Gastrocnemius medialis (tissue), 4 donors: ENCODE measurements around the gene ANAPC16. TPM values are rescaled to one million over a fixed set of nuclear protein-coding genes. Genes with fewer than 3 reads are reported as not detected.

ENCODE experiments used
- ATAC-seq, 2 donors: fragments of 150-250 bp; one replicate each; pipeline ENCODE4 v1.9.1; 2016
- DNase-seq, 2 donors: peaks; one replicate each; pipeline ENCODE4 v3.0.0-alpha.2; 2019
- H3K27ac ChIP-seq, 4 donors: fragments of 200-600 bp; sonication (generic); 1 replicate in 1 of 4; 2 replicates in 3 of 4; pipeline ENCODE4 v1.5.1; 2016 to 2018; ENCODE audit warnings: mild to moderate bottlenecking in 2 of 4, moderate library complexity in 1 of 4
- H3K27me3 ChIP-seq, 3 donors: fragments of 200-600 bp; sonication (generic) in 2 of 3; 1 replicate in 1 of 3; 2 replicates in 2 of 3; pipeline versions ENCODE4 v1.5.1 to v1.6.0; 2016 to 2019; ENCODE audit warnings: mild to moderate bottlenecking in 1 of 3, moderate library complexity in 1 of 3
- H3K36me3 ChIP-seq, 2 donors: fragments of 200-600 bp; sonication (generic) in 1 of 2; one replicate each; pipeline ENCODE4 v1.5.1; 2017 to 2018
- H3K4me1 ChIP-seq, 2 donors: fragments of 200-600 bp; sonication (generic) in 1 of 2; one replicate each; pipeline ENCODE4 v1.5.1; 2016 to 2017; ENCODE audit warnings: mild to moderate bottlenecking in 2 of 2
- H3K4me3 ChIP-seq, 4 donors: fragments of 200-600 bp; sonication (generic) in 3 of 4; 1 replicate in 1 of 4; 2 replicates in 3 of 4; pipeline ENCODE4 v1.5.1; 2016 to 2019; ENCODE audit warnings: mild to moderate bottlenecking in 2 of 4
- H3K9me3 ChIP-seq, 3 donors: fragments of 200-600 bp; sonication (generic) in 2 of 3; 1 replicate in 1 of 3; 2 replicates in 2 of 3; pipeline ENCODE4 v1.5.1; 2016 to 2019
- CTCF ChIP-seq, 5 experiments: fragments of 450-650 bp in 3 of 5; fragments of 200-600 bp in 2 of 5; sonication (generic) in 2 of 5; IDR thresholded peaks in 4 of 5; conservative IDR thresholded peaks in 1 of 5; 1 replicate in 4 of 5; 2 replicates in 1 of 5; pipeline ENCODE4 v1.5.1; 2016 to 2019; ENCODE audit warnings: antibody characterized with exemption in 5 of 5, mild to moderate bottlenecking in 3 of 5, moderate library complexity in 3 of 5
- POLR2A ChIP-seq, 2 donors: fragments of 450-650 bp; IDR thresholded peaks; one replicate each; pipeline ENCODE4 v1.6.1; 2017; ENCODE audit warnings: antibody characterized with exemption in 2 of 2, mild to moderate bottlenecking in 2 of 2, moderate library complexity in 2 of 2
- in situ Hi-C, 4 donors: fragments of 200-750 bp; cut with MboI; loops; one replicate each; pipeline versions ENCODE4 v1.15.0 to v1.8.0; 2017; ENCODE audit warnings: low sequenced_read_pairs in 4 of 4
- intact Hi-C: fragments of 100-400 bp; cut with DNase I; formaldehyde crosslinking; loops from one replicate; pipeline ENCODE4 v1.15.1; 2023; ENCODE audit warnings: low total_unique reads
- total RNA-seq, 4 donors: library from RNA; depleted of rRNA; stranded (reverse); fragments of >200 nt; gene quantifications; one replicate each; pipeline versions ENCODE4 v1.1.0 to v1.2.3, GENCODE V29; 2016

ANAPC16 gene
- total RNA-seq, 4 donors from 2014 or later: 70.9 to 168 (median 105) TPM

DNA sequence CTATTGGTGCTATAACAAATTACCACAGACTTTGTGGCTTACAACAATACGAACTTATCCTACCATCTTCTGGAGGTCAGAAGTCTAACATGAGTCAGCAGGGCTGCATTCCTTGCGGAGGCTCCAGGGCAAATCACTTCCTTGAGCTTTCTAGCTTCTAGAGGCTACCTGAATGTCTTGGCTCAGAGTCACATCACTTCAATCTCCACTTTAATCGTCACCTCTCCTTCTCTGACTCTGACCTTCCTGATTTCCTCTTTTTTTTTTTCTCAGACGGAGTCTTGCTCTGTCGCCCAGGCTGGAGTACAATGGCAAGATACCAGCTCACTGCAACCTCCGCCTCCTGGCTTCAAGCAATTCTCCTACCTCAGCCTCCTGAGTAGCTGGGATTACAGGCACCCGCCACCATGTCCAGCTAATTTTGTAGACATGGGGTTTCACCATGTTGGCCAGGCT, 44.6 kb upstream of the ANAPC16 start:
- ATAC-seq: no peak
- Histone ChIP-seq H3K36me3 (no peaks in the 10 kb centered on the region), H3K4me1 (peaks cover 11 to 14% of the 10 kb centered on the region in 2 donors), H3K27ac (no peak overlapping the region), H3K27me3 (no peaks in the 10 kb centered on the region), H3K9me3 (no peaks in the 10 kb centered on the region), H3K4me3 (no peak overlapping the region)
- DNase-seq: no peak
- in situ Hi-C loops (no loop called here), intact Hi-C loops (no loop called here)
- no peak for TF ChIP-seq CTCF (IDR thresholded peaks at IDR 0.05 in 4 of 5, conservative IDR thresholded peaks at IDR 0.05 in 1 of 5)
- TF ChIP-seq POLR2A (IDR thresholded peaks at IDR 0.05): no peak

GRCh38 chr10:72173262-72173618, 42.6 kb upstream of the ANAPC16 start:
- Histone ChIP-seq H3K4me1 (peaks cover 11 to 19% of the 10 kb centered on the region in 2 donors), H3K27ac (peak overlapping the region; percentile 50 to 68 (median 60)), H3K27me3 (no peaks in the 10 kb centered on the region), H3K9me3 (no peaks in the 10 kb centered on the region), H3K4me3 (no peak overlapping the region), H3K36me3 (no peaks in the 10 kb centered on the region)
- in situ Hi-C loops: no loop called here
- DNase-seq (no peak), ATAC-seq (peak; percentile 75 to 83)
- TF ChIP-seq POLR2A (IDR thresholded peaks at IDR 0.05) (no peak), CTCF (IDR thresholded peaks at IDR 0.05 in 4 of 5, conservative IDR thresholded peaks at IDR 0.05 in 1 of 5) (no peak)
- intact Hi-C loops: no loop called here

DNA sequence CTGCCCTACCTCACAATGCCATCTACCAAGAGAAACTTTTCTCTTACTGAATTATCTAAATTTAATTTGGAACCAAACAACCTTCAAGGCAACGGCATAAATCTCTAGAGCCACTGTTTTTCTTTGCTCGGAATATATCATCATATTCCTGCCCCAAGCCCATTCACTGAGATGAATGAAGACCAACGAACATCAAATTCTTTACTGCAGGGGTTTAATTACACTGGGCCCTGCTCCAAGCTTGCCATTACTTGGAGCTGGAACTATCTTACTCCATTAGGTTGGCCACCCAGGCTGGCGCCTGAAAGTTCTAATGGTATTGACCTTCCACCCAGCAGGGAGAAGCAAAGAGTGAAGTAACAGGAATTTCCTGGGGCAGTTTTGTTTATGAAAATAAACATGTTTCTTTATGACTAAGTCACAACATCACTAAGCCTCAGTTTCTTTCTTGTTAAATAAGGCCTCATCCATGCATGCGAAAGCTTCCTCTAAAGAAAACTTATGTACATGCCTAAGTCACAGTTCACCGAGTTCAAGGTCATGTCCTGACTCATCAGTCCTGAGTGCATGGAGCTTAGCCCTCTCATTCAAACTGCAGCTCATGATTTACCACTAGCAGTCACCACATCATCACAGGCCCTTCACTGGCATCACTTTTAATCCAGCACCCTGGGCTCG, 42.1 kb upstream of the ANAPC16 start:
- H3K36me3 ChIP-seq: no peaks in the 10 kb centered on the region
- DNase-seq (no peak), ATAC-seq (no peak)
- no peaks in the 10 kb centered on the region for H3K27me3 ChIP-seq
- H3K4me3 ChIP-seq: no peak overlapping the region
- peaks cover 11 to 19% of the 10 kb centered on the region in 2 donors for H3K4me1 ChIP-seq
- intact Hi-C loops: no loop called here
- no peak for TF ChIP-seq POLR2A (IDR thresholded peaks at IDR 0.05)
- no peak for TF ChIP-seq CTCF (IDR thresholded peaks at IDR 0.05 in 4 of 5, conservative IDR thresholded peaks at IDR 0.05 in 1 of 5)
- no peaks in the 10 kb centered on the region for H3K9me3 ChIP-seq
- in situ Hi-C loops: no loop called here
- H3K27ac ChIP-seq: peak overlapping the region; percentile 50 to 68 (median 60)

- H3K4me1 ChIP-seq: peaks cover 11 to 19% of the 10 kb centered on the region in 2 donors
- TF ChIP-seq CTCF (IDR thresholded peaks at IDR 0.05 in 4 of 5, conservative IDR thresholded peaks at IDR 0.05 in 1 of 5) (no peak), POLR2A (IDR thresholded peaks at IDR 0.05) (no peak)
- H3K27ac ChIP-seq: peak overlapping the region in 2 of 4 donors; percentile 50 to 64
- in situ Hi-C loops (no loop called here), intact Hi-C loops (no loop called here)
- no peaks in the 10 kb centered on the region for H3K27me3 ChIP-seq
- no peaks in the 10 kb centered on the region for H3K9me3 ChIP-seq
- H3K4me3 ChIP-seq: no peak overlapping the region
- DNase-seq (no peak), ATAC-seq (no peak)
- H3K36me3 ChIP-seq: no peaks in the 10 kb centered on the region
Observed at GRCh38 chr10:72174297-72174662, 41.5 kb upstream of the ANAPC16 start.

DNA sequence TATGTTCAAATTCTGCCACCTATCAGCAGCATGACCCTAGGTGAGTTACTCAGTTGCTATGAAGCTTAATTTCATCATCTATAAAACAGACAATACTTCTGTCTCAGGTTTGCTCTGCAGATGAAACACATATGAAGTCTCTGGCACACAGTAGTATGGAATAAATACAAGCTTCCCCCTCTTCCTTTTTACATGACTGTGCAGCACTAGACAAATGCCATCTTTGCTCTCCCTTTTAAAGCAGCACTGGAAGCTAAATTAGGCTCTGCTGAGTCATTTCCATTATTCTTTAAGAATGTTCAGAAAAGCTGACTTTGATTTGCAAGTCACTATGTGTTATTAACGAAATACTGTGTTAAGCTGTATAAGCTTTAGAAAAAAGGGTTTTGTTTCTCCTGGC, 40.7 kb upstream of the ANAPC16 start:
- ATAC-seq (no peak), DNase-seq (no peak)
- Histone ChIP-seq H3K36me3 (no peaks in the 10 kb centered on the region), H3K4me3 (no peak overlapping the region), H3K4me1 (peaks cover 11 to 18% of the 10 kb centered on the region in 2 donors), H3K27ac (no peak overlapping the region), H3K27me3 (no peaks in the 10 kb centered on the region), H3K9me3 (no peaks in the 10 kb centered on the region)
- intact Hi-C loops (no loop called here), in situ Hi-C loops (no loop called here)
- TF ChIP-seq CTCF (IDR thresholded peaks at IDR 0.05 in 4 of 5, conservative IDR thresholded peaks at IDR 0.05 in 1 of 5) (no peak), POLR2A (IDR thresholded peaks at IDR 0.05) (no peak)
